ENCODE measurements around the gene ATG9B. TPM values are rescaled to one million over a fixed set of nuclear protein-coding genes. Genes with fewer than 3 reads are reported as not detected.

The ATG9B gene
- total and polyA plus RNA-seq, 9 of the 15 experiments (the other 6 are each of a cell fraction or from before 2014, with no cell fraction given): 0.29 to 8.0 (median 2.1) TPM

DNA sequence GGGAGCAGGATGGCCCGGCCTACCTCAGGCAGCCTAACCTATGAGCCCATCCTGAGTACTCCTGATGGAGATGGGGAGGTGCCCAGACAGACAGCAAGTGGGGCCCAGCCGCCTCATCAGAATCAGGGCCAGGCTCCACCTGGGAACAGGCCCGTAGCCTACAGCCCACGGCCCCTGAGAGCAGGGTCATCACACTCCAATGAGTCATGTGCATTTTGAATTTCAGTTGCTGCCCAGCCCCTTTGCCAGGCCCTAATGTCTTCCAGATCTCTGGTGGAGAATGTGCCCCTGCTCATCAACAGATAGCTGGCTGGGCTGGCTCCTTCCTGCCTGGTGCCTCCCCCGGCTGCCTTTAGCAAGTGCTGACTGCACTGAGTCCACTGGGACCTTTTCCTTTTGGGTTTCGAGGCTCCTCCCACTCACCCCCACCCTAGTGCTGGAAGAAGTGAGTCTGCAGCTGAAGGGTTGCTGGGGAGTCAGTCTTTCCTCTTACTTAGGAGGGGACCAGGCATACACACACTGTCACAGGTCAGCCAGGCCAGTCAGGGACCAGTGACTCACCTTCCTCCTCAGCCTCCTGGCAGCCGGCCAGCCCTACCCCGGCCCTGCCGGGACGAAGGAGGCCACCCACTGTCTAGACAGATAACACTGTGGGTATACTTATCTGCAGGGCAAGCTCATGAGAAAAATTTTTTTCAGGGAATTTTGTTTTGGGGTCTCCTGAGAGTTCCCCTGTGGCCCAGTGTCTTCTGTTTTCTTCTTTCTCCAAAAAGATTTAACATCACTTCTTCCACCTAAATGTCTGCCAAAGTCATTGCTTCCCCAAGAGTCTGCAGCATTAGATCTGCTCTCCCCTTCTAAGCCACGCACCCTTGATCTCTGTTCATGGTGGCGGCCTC is 14.9 kb upstream of the ATG9B start (continued):
- TF ChIP-seq, protein P1, sequence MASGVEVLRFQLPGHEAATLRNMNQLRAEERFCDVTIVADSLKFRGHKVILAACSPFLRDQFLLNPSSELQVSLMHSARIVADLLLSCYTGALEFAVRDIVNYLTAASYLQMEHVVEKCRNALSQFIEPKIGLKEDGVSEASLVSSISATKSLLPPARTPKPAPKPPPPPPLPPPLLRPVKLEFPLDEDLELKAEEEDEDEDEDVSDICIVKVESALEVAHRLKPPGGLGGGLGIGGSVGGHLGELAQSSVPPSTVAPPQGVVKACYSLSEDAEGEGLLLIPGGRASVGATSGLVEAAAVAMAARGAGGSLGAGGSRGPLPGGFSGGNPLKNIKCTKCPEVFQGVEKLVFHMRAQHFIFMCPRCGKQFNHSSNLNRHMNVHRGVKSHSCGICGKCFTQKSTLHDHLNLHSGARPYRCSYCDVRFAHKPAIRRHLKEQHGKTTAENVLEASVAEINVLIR (CRISPR knock-in tag; IDR thresholded peaks at IDR 0.05): 0 out of 2 replicates have a peak, but pooled peaks have one; percentile 4
- peak; percentile 99 for TF ChIP-seq SMAD1 (IDR thresholded peaks at IDR 0.05; ENCODE audit: low read depth, low read length, partially characterized antibody)
- TF ChIP-seq ZNF316 (IDR thresholded peaks at IDR 0.05): 0 out of 2 replicates have a peak, but pooled peaks have one; percentile 17
- TF ChIP-seq TBL1XR1 (IDR thresholded peaks at IDR 0.05; ENCODE audit: low read length in 2 of 2): peak; percentile 98 to 99
- TF ChIP-seq CBX8 (IDR thresholded peaks at IDR 0.05; ENCODE audit: borderline replicate concordance, extremely low read depth, low read depth, low read length, poor library complexity, severe bottlenecking): no peak
- no peak; the same call in 1 of the 2 replicates for TF ChIP-seq ZNF134 (CRISPR knock-in tag; conservative IDR thresholded peaks at IDR 0.05)
- TF ChIP-seq ZNF197 (CRISPR knock-in tag; IDR thresholded peaks at IDR 0.05; ENCODE audit: low read depth): 0 out of 2 replicates have a peak, but pooled peaks have one; percentile 75
- TF ChIP-seq MAZ (CRISPR knock-in tag; conservative IDR thresholded peaks at IDR 0.05 in 1 of 2, IDR thresholded peaks at IDR 0.05 in 1 of 2): peak; percentile 88 to 93
- peak; percentile 62 for TF ChIP-seq SP1 (CRISPR knock-in tag; IDR thresholded peaks at IDR 0.05)
- TF ChIP-seq, protein P2, sequence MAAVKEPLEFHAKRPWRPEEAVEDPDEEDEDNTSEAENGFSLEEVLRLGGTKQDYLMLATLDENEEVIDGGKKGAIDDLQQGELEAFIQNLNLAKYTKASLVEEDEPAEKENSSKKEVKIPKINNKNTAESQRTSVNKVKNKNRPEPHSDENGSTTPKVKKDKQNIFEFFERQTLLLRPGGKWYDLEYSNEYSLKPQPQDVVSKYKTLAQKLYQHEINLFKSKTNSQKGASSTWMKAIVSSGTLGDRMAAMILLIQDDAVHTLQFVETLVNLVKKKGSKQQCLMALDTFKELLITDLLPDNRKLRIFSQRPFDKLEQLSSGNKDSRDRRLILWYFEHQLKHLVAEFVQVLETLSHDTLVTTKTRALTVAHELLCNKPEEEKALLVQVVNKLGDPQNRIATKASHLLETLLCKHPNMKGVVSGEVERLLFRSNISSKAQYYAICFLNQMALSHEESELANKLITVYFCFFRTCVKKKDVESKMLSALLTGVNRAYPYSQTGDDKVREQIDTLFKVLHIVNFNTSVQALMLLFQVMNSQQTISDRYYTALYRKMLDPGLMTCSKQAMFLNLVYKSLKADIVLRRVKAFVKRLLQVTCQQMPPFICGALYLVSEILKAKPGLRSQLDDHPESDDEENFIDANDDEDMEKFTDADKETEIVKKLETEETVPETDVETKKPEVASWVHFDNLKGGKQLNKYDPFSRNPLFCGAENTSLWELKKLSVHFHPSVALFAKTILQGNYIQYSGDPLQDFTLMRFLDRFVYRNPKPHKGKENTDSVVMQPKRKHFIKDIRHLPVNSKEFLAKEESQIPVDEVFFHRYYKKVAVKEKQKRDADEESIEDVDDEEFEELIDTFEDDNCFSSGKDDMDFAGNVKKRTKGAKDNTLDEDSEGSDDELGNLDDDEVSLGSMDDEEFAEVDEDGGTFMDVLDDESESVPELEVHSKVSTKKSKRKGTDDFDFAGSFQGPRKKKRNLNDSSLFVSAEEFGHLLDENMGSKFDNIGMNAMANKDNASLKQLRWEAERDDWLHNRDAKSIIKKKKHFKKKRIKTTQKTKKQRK (IDR thresholded peaks at IDR 0.05; ENCODE audit: borderline replicate concordance, low read depth, low read length): no peak
- TF ChIP-seq ZNF165 (CRISPR knock-in tag; IDR thresholded peaks at IDR 0.05; ENCODE audit: borderline replicate concordance): peak; percentile 44; the same call in 1 of the 2 replicates
- no peak for TF ChIP-seq BACH1 (tag; IDR thresholded peaks at IDR 0.05)
- TF ChIP-seq, protein P3, sequence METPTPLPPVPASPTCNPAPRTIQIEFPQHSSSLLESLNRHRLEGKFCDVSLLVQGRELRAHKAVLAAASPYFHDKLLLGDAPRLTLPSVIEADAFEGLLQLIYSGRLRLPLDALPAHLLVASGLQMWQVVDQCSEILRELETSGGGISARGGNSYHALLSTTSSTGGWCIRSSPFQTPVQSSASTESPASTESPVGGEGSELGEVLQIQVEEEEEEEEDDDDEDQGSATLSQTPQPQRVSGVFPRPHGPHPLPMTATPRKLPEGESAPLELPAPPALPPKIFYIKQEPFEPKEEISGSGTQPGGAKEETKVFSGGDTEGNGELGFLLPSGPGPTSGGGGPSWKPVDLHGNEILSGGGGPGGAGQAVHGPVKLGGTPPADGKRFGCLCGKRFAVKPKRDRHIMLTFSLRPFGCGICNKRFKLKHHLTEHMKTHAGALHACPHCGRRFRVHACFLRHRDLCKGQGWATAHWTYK (CRISPR knock-in tag; IDR thresholded peaks at IDR 0.05): no peak
- TF ChIP-seq CCNT2 (IDR thresholded peaks at IDR 0.05; ENCODE audit: borderline replicate concordance, extremely low read depth, insufficient read length, low read depth, low read length): peak; percentile 99
- TF ChIP-seq, protein P4, sequence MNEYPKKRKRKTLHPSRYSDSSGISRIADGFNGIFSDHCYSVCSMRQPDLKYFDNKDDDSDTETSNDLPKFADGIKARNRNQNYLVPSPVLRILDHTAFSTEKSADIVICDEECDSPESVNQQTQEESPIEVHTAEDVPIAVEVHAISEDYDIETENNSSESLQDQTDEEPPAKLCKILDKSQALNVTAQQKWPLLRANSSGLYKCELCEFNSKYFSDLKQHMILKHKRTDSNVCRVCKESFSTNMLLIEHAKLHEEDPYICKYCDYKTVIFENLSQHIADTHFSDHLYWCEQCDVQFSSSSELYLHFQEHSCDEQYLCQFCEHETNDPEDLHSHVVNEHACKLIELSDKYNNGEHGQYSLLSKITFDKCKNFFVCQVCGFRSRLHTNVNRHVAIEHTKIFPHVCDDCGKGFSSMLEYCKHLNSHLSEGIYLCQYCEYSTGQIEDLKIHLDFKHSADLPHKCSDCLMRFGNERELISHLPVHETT (CRISPR knock-in tag; conservative IDR thresholded peaks at IDR 0.05 in 1 of 2, IDR thresholded peaks at IDR 0.05 in 1 of 2): 0 out of 4 replicates have a peak, but pooled peaks of 1 of the 2 experiments have one; percentile 16
- TF ChIP-seq EGR1 (conservative IDR thresholded peaks at IDR 0.05): no peak; the same call in none of the 2 replicates
- TF ChIP-seq MYBL2 (IDR thresholded peaks at IDR 0.05; ENCODE audit: low read depth): no peak; the same call in 1 of the 2 replicates
- no peak for TF ChIP-seq MYBL2 (CRISPR knock-in tag; IDR thresholded peaks at IDR 0.05; ENCODE audit: borderline replicate concordance)
